HepG2 (cell line): ENCODE measurements around the gene SAMD4A. TPM values are rescaled to one million over a fixed set of nuclear protein-coding genes. Genes with fewer than 3 reads are reported as not detected.
A peak's percentile ranks its signal among the peaks of the same experiment; 100 is the strongest.

Experiments
- ATAD3A ChIP-seq: sonication (generic); formaldehyde crosslinking; IDR thresholded peaks from 2 replicates; pipeline ENCODE4 v1.4.0; 2020; ENCODE audit warnings: missing genetic modification reagents
- CENPT ChIP-seq: sonication (generic); formaldehyde crosslinking; IDR thresholded peaks from 2 replicates; pipeline ENCODE4 v1.8.0; 2022; ENCODE audit warnings: low read depth, mild to moderate bottlenecking, moderate library complexity, missing genetic modification reagents
- CHD4 ChIP-seq: fragments of 200-600 bp; sonication (generic); IDR thresholded peaks from 2 replicates; pipeline ENCODE4 v1.7.0; 2017; ENCODE audit warnings: mild to moderate bottlenecking, low read length, borderline replicate concordance
- GTF2F1 ChIP-seq: fragments of 150-350 bp; IDR thresholded peaks from 2 replicates; pipeline ENCODE4 v1.6.1; 2014; ENCODE audit warnings: low read length
- JUND ChIP-seq: sonication (generic); formaldehyde crosslinking; IDR thresholded peaks from 2 replicates; pipeline ENCODE4 v1.8.0; 2022; ENCODE audit warnings: mild to moderate bottlenecking, missing genetic modification reagents
- NR1H2 ChIP-seq: sonication (generic); formaldehyde crosslinking; IDR thresholded peaks from 2 replicates; pipeline ENCODE4 v1.8.1; 2022; ENCODE audit warnings: low read depth, missing genetic modification reagents, borderline replicate concordance
- POLR2A ChIP-seq, 2 experiments: IDR thresholded peaks; 2 replicates each; pipeline ENCODE4 v1.6.1; 2011; ENCODE audit warnings: low read depth in 2 of 2, low read length in 2 of 2, mild to moderate bottlenecking in 1 of 2, moderate library complexity in 1 of 2; ENCODE audit not compliant: insufficient read depth in 1 of 2
- RBFOX2 ChIP-seq: fragments of 200-400 bp; formaldehyde crosslinking; IDR thresholded peaks from 2 replicates; pipeline ENCODE4 v1.6.1; 2017; ENCODE audit warnings: low read depth, mild to moderate bottlenecking, low read length
- TFAP4 ChIP-seq: sonication (generic); IDR thresholded peaks from 2 replicates; pipeline ENCODE4 v1.6.1; 2016; ENCODE audit warnings: low read depth, borderline replicate concordance
- ZBTB34 ChIP-seq: sonication (generic); formaldehyde crosslinking; IDR thresholded peaks from 2 replicates; pipeline ENCODE4 v1.8.0; 2022; ENCODE audit warnings: mild to moderate bottlenecking, missing genetic modification reagents
- ZGPAT ChIP-seq: IDR thresholded peaks from 2 replicates; pipeline ENCODE4 v1.6.1; 2016; ENCODE audit warnings: mild to moderate bottlenecking
- ZKSCAN8 ChIP-seq: IDR thresholded peaks from 2 replicates; pipeline ENCODE4 v1.6.1; 2016; ENCODE audit warnings: borderline replicate concordance, missing genetic modification reagents, missing compliant biosample characterization
- ZNF143 ChIP-seq: sonication (generic); formaldehyde crosslinking; IDR thresholded peaks from 2 replicates; pipeline ENCODE4 v1.4.0; 2020; ENCODE audit warnings: missing genetic modification reagents
- ZSCAN22 ChIP-seq: sonication (generic); formaldehyde crosslinking; IDR thresholded peaks from 2 replicates; pipeline ENCODE4 v1.4.0; 2020; ENCODE audit warnings: mild to moderate bottlenecking, missing genetic modification reagents
- polyA plus RNA-seq, 8 experiments: library from polyadenylated mRNA; depleted of rRNA in 3 of 8; stranded (reverse) in 7 of 8; unstranded in 1 of 8; fragments of >200 nt; fragmentation: Illumina TruSeq in 4 of 8; extraction: Trizol in 4 of 8; gene quantifications; 2 replicates each; pipeline versions ENCODE4 v1.2.1 to v1.2.3, GENCODE V29; 2011 to 2016; ENCODE audit warnings: low read depth in 4 of 8, missing spikeins in 1 of 8, mixed read lengths in 1 of 8; ENCODE audit not compliant: insufficient read depth in 1 of 8
- total RNA-seq, 5 experiments: library from RNA; depleted of rRNA; stranded (reverse); fragments of >200 nt; fragmentation: Illumina TruSeq; extraction: Trizol; gene quantifications; 2 replicates each; pipeline ENCODE4 v1.2.3, GENCODE V29; 2016; ENCODE audit warnings: low read depth in 1 of 5
- TF ChIP-seq, protein P1 (sequence below): sonication (generic); formaldehyde crosslinking; IDR thresholded peaks from 2 replicates; pipeline ENCODE4 v1.5.1; 2020; ENCODE audit warnings: mild to moderate bottlenecking, missing genetic modification reagents, moderate library complexity
- TF ChIP-seq, protein P2 (sequence below): sonication (generic); formaldehyde crosslinking; IDR thresholded peaks from 2 replicates; pipeline ENCODE4 v1.4.0; 2020; ENCODE audit warnings: mild to moderate bottlenecking, missing genetic modification reagents
- TF ChIP-seq, protein P3 (sequence below): sonication (generic); formaldehyde crosslinking; IDR thresholded peaks from 2 replicates; pipeline ENCODE4 v1.5.0; 2020; ENCODE audit warnings: missing genetic modification reagents, mild to moderate bottlenecking, borderline replicate concordance
- TF ChIP-seq, protein P4 (sequence below): sonication (generic); formaldehyde crosslinking; IDR thresholded peaks from 2 replicates; pipeline ENCODE4 v1.4.0; 2020; ENCODE audit warnings: mild to moderate bottlenecking, missing genetic modification reagents

SAMD4A gene
- total and polyA plus RNA-seq, 2 of the 13 experiments (the other 11 are each of a cell fraction or from before 2014, with no cell fraction given): 11.8 to 13.0 TPM

DNA sequence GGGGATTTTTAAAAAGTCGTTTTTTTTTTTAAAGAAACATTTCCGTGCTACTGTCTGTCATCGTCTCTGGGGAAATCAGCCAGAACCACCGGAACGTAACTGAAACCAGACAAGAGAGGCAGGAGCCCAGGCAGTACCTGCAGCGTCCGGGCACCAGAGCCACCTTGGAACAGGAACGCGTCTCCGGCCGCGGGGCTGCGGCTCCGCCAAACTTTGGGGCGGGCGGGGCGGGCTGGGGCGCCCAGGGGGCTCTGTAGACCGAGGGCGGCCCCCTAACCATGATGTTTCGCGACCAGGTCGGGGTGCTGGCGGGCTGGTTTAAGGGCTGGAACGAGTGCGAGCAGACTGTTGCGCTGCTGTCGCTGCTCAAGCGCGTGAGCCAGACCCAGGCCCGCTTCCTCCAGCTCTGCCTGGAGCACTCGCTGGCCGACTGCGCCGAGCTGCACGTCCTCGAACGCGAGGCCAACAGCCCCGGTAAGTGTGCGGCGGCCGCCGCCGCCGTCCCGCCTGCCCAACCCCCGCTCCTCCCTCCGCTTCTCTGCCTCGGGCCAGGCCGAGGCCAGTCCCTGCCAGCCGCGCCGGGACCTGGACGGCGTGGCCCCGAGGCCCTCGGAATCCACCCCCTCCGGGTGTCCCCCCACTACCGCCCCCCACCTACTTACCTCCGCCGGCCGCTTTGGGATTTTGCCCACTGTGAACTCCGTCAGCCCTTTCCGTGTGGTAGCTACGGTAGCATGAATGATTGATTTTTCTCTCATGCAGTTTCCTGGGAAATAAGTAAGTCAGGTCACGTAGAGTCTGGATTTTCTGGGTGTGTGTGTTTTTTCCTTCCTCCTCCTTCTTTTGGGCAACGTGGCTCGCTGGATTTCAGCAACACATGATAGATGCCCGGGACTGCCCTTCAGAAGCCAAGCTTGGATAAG lies 972 bp downstream of the SAMD4A start (continued):
- TF ChIP-seq, protein P1, sequence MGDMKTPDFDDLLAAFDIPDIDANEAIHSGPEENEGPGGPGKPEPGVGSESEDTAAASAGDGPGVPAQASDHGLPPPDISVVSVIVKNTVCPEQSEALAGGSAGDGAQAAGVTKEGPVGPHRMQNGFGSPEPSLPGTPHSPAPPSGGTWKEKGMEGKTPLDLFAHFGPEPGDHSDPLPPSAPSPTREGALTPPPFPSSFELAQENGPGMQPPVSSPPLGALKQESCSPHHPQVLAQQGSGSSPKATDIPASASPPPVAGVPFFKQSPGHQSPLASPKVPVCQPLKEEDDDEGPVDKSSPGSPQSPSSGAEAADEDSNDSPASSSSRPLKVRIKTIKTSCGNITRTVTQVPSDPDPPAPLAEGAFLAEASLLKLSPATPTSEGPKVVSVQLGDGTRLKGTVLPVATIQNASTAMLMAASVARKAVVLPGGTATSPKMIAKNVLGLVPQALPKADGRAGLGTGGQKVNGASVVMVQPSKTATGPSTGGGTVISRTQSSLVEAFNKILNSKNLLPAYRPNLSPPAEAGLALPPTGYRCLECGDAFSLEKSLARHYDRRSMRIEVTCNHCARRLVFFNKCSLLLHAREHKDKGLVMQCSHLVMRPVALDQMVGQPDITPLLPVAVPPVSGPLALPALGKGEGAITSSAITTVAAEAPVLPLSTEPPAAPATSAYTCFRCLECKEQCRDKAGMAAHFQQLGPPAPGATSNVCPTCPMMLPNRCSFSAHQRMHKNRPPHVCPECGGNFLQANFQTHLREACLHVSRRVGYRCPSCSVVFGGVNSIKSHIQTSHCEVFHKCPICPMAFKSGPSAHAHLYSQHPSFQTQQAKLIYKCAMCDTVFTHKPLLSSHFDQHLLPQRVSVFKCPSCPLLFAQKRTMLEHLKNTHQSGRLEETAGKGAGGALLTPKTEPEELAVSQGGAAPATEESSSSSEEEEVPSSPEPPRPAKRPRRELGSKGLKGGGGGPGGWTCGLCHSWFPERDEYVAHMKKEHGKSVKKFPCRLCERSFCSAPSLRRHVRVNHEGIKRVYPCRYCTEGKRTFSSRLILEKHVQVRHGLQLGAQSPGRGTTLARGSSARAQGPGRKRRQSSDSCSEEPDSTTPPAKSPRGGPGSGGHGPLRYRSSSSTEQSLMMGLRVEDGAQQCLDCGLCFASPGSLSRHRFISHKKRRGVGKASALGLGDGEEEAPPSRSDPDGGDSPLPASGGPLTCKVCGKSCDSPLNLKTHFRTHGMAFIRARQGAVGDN (CRISPR knock-in tag): peak; percentile 66
- TF ChIP-seq, protein P2, sequence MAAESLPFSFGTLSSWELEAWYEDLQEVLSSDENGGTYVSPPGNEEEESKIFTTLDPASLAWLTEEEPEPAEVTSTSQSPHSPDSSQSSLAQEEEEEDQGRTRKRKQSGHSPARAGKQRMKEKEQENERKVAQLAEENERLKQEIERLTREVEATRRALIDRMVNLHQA (CRISPR knock-in tag): no peak
- TF ChIP-seq GTF2F1: no peak
- no peak for TF ChIP-seq ATAD3A (CRISPR knock-in tag)
- TF ChIP-seq ZSCAN22 (CRISPR knock-in tag): no peak
- TF ChIP-seq ZKSCAN8 (CRISPR knock-in tag): no peak
- TF ChIP-seq, protein P3, sequence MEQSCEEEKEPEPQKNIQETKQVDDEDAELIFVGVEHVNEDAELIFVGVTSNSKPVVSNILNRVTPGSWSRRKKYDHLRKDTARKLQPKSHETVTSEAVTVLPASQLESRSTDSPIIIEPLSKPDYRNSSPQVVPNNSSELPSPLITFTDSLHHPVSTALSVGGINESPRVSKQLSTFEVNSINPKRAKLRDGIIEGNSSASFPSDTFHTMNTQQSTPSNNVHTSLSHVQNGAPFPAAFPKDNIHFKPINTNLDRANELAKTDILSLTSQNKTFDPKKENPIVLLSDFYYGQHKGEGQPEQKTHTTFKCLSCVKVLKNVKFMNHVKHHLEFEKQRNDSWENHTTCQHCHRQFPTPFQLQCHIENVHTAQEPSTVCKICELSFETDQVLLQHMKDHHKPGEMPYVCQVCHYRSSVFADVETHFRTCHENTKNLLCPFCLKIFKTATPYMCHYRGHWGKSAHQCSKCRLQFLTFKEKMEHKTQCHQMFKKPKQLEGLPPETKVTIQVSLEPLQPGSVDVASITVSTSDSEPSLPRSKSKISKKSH: no peak
- no peak for TF ChIP-seq NR1H2
- TF ChIP-seq ZGPAT (CRISPR knock-in tag): no peak
- TF ChIP-seq, protein P4, sequence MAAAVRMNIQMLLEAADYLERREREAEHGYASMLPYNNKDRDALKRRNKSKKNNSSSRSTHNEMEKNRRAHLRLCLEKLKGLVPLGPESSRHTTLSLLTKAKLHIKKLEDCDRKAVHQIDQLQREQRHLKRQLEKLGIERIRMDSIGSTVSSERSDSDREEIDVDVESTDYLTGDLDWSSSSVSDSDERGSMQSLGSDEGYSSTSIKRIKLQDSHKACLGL: 0 out of 2 replicates have a peak, but pooled peaks have one; percentile 50
- TF ChIP-seq CHD4: no peak
- no peak for TF ChIP-seq JUND (CRISPR knock-in tag)
- TF ChIP-seq CENPT: no peak
- peak; percentile 58; the same call in 1 of the 2 replicates for TF ChIP-seq RBFOX2
- TF ChIP-seq POLR2A (IDR thresholded peaks at IDR 0.05; ENCODE audit: insufficient read depth in 1 of 2, low read depth in 2 of 2, low read length in 2 of 2): peak in 1 of 2 experiments; percentile 25; a peak in 1 of 4 replicates
- no peak for TF ChIP-seq ZNF143 (CRISPR knock-in tag)
- TF ChIP-seq ZBTB34 (CRISPR knock-in tag): no peak
- no peak for TF ChIP-seq TFAP4
